Activated CD4-positive, alpha-beta memory T cell treated with anti-CD3 and anti-CD28 coated beads, Interleukin-2, amount 10 ng/mL, durations not matched to agents 7 days and 5 days (primary cell): ENCODE results near the gene NAGK. TPM values are rescaled to one million over a fixed set of nuclear protein-coding genes. Genes with fewer than 3 reads are reported as not detected.
"Not testable (repeated sequence)": the region's sequence is repeated elsewhere in the genome, so short reads cannot be mapped to it uniquely, and the experiment has no call there.

Experiments
- CTCF ChIA-PET: fragments of 350-600 bp; sonication (Branson Sonifier 250); formaldehyde crosslinking; loops from one replicate; lab custom pipeline; 2021; ENCODE audit warnings: antibody characterized with exemption, inconsistent platforms; lab: Charles Lee
- POLR2A ChIA-PET: fragments of 350-600 bp; sonication (Branson Sonifier 250); formaldehyde crosslinking; loops from one replicate; lab custom pipeline; 2021; ENCODE audit warnings: antibody characterized with exemption; lab: Charles Lee
- DNase-seq: peaks from one replicate; pipeline ENCODE4 v3.0.0-alpha.2; 2020
- H3K27ac Mint-ChIP-seq: one replicate; pipeline ENCODE4 v1.8.0; 2021; ENCODE audit warnings: mild to moderate bottlenecking, mixed read lengths
- H3K27me3 Mint-ChIP-seq: one replicate; pipeline ENCODE4 v1.8.0; 2021; ENCODE audit warnings: mixed read lengths
- H3K36me3 Mint-ChIP-seq: one replicate; pipeline ENCODE4 v1.8.0; 2021; ENCODE audit warnings: low read depth, mixed read lengths
- H3K4me1 Mint-ChIP-seq: one replicate; pipeline ENCODE4 v1.8.0; 2021; ENCODE audit warnings: mixed read lengths
- H3K4me3 Mint-ChIP-seq: one replicate; pipeline ENCODE4 v1.8.0; 2021; ENCODE audit warnings: mild to moderate bottlenecking, mixed read lengths
- H3K9me3 Mint-ChIP-seq: one replicate; pipeline ENCODE4 v1.8.0; 2021; ENCODE audit warnings: mixed read lengths
- total RNA-seq, 2 experiments: library from RNA; stranded (reverse); gene quantifications; one replicate each; pipeline ENCODE4 v1.2.3, GENCODE V29; 2021

The NAGK gene
- total RNA-seq, 2 experiments from 2014 or later, result 66.1 to 67.5 TPM

- CTCF ChIA-PET, result interaction anchor here (0.9 to 4.1 kb wide), 18 partner anchors 9 to 410 kb away, joined by 3 to 31 read pairs (median 5); partner anchors contain the start of gene NAGK
- no peak overlapping the region for H3K27ac Mint-ChIP-seq
- POLR2A ChIA-PET, result interaction anchor here (0.9 to 2.8 kb wide), 3 partner anchors 30 to 32 kb away, joined by 3 to 16 read pairs (median 5); partner anchors contain the start of genes MPHOSPH10 and NAGK
- H3K27me3 Mint-ChIP-seq, result peaks cover 4% of the 10 kb centered on the region
- H3K4me3 Mint-ChIP-seq, result no peak overlapping the region
- H3K9me3 Mint-ChIP-seq, result peaks cover under 1% of the 10 kb centered on the region
- peak; percentile 44 for DNase-seq
- no peaks in the 10 kb centered on the region for H3K36me3 Mint-ChIP-seq
- no peaks in the 10 kb centered on the region for H3K4me1 Mint-ChIP-seq
Observed at GRCh38 chr2:71100195-71100964, 31.9 kb downstream of the NAGK start.

- no peak overlapping the region for H3K27ac Mint-ChIP-seq
- ChIA-PET POLR2A (interaction anchor here (0.7 to 2.8 kb wide), 4 partner anchors 29 to 33 kb away, joined by 3 to 16 read pairs (median 4); partner anchors contain the start of genes MPHOSPH10 and NAGK), CTCF (interaction anchor here (0.6 to 4.1 kb wide), 8 partner anchors 9 to 903 kb away, joined by 3 to 31 read pairs (median 4); no protein-coding TSS in a partner anchor)
- H3K27me3 Mint-ChIP-seq, result peaks cover 4% of the 10 kb centered on the region
- H3K4me3 Mint-ChIP-seq, result no peak overlapping the region
- H3K9me3 Mint-ChIP-seq, result peaks cover 3% of the 10 kb centered on the region
- H3K36me3 Mint-ChIP-seq, result no peaks in the 10 kb centered on the region
- no peaks in the 10 kb centered on the region for H3K4me1 Mint-ChIP-seq
- no peak for DNase-seq
Observed at GRCh38 chr2:71101656-71102055, 33.2 kb downstream of the NAGK start.

GRCh38 chr2:71102981-71103681, 34.7 kb downstream of the NAGK start:
- H3K4me3 Mint-ChIP-seq, result no peak overlapping the region
- peaks cover 4% of the 10 kb centered on the region for H3K27me3 Mint-ChIP-seq
- no peaks in the 10 kb centered on the region for H3K4me1 Mint-ChIP-seq
- CTCF ChIA-PET, result interaction anchor here (1.1 kb wide), 1 partner anchor 196 kb away, joined by 3 read pairs; no protein-coding TSS in a partner anchor
- no peak for DNase-seq
- H3K36me3 Mint-ChIP-seq, result peaks cover 4% of the 10 kb centered on the region
- peaks cover 3% of the 10 kb centered on the region for H3K9me3 Mint-ChIP-seq
- no peak overlapping the region for H3K27ac Mint-ChIP-seq
- POLR2A ChIA-PET, result interaction anchor here (1.2 kb wide), 1 partner anchor 35 kb away, joined by 6 read pairs; the partner anchor contains the start of gene NAGK

GRCh38 chr2:71103809-71104208, 35.4 kb downstream of the NAGK start:
- Mint-ChIP-seq H3K27ac (no peak overlapping the region), H3K9me3 (peaks cover 3% of the 10 kb centered on the region), H3K4me3 (no peak overlapping the region), H3K36me3 (peaks cover 10% of the 10 kb centered on the region), H3K4me1 (no peaks in the 10 kb centered on the region), H3K27me3 (peaks cover 3% of the 10 kb centered on the region)
- CTCF ChIA-PET, result interaction anchor here (1.1 kb wide), 1 partner anchor 196 kb away, joined by 3 read pairs; no protein-coding TSS in a partner anchor
- no peak for DNase-seq
- POLR2A ChIA-PET, result interaction anchor here (1.2 kb wide), 1 partner anchor 36 kb away, joined by 6 read pairs; the partner anchor contains the start of gene NAGK

GRCh38 chr2:71106463-71106862, 38.0 kb downstream of the NAGK start:
- DNase-seq, H3K4me1 Mint-ChIP-seq, H3K27ac Mint-ChIP-seq, H3K27me3 Mint-ChIP-seq, POLR2A ChIA-PET, H3K9me3 Mint-ChIP-seq, H3K4me3 Mint-ChIP-seq: not testable (repeated sequence)
- peaks cover 19% of the 10 kb centered on the region for H3K36me3 Mint-ChIP-seq
- CTCF ChIA-PET, result interaction anchor here (0.6 kb wide), 1 partner anchor 9 kb away, joined by 3 read pairs; no protein-coding TSS in a partner anchor

- ChIA-PET CTCF (no interaction called here), POLR2A (no interaction called here)
Observed at GRCh38 chr2:71108091-71108490, 39.6 kb downstream of the NAGK start.

GRCh38 chr2:71113843-71114242, 45.4 kb downstream of the NAGK start:
- Mint-ChIP-seq H3K4me1 (peaks cover 4% of the 10 kb centered on the region), H3K4me3 (no peak overlapping the region), H3K9me3 (no peaks in the 10 kb centered on the region), H3K27ac (no peak overlapping the region), H3K27me3 (no peaks in the 10 kb centered on the region), H3K36me3 (peaks cover 28% of the 10 kb centered on the region)
- CTCF ChIA-PET, result interaction anchor here (0.9 to 3.3 kb wide), 2 partner anchors 13 to 17 kb away, joined by 3 to 14 read pairs; partner anchors contain the start of gene MPHOSPH10
- no peak for DNase-seq
- POLR2A ChIA-PET, result no interaction called here

More at GRCh38 chr2:71108091-71108490, 39.6 kb downstream of the NAGK start:
- no peak for DNase-seq
- H3K9me3 Mint-ChIP-seq, result peaks cover 3% of the 10 kb centered on the region
- H3K27ac Mint-ChIP-seq, result no peak overlapping the region
- no peaks in the 10 kb centered on the region for H3K27me3 Mint-ChIP-seq
- no peak overlapping the region for H3K4me3 Mint-ChIP-seq
- peaks cover 23% of the 10 kb centered on the region for H3K36me3 Mint-ChIP-seq
- peaks cover 4% of the 10 kb centered on the region for H3K4me1 Mint-ChIP-seq

- CTCF ChIA-PET, result interaction anchor here (0.9 to 1.6 kb wide), 3 partner anchors 16 to 46 kb away, joined by 3 to 8 read pairs (median 3); no protein-coding TSS in a partner anchor
- H3K27ac Mint-ChIP-seq, result no peak overlapping the region
Observed at GRCh38 chr2:71117063-71117462, 48.6 kb downstream of the NAGK start.

GRCh38 chr2:71120195-71120594, 51.7 kb downstream of the NAGK start:
- Mint-ChIP-seq H3K27me3 (no peaks in the 10 kb centered on the region), H3K9me3 (no peaks in the 10 kb centered on the region), H3K27ac (no peak overlapping the region), H3K4me3 (no peak overlapping the region), H3K4me1 (no peaks in the 10 kb centered on the region), H3K36me3 (peaks cover 31% of the 10 kb centered on the region)
- ChIA-PET POLR2A (interaction anchor here (1.1 to 2.7 kb wide), 2 partner anchors 9 to 10 kb away, joined by 3 to 12 read pairs; partner anchors contain the start of genes MCEE and MPHOSPH10), CTCF (interaction anchor here (1.9 kb wide), 1 partner anchor 20 kb away, joined by 7 read pairs; no protein-coding TSS in a partner anchor)
- no peak for DNase-seq

More at GRCh38 chr2:71117063-71117462, 48.6 kb downstream of the NAGK start:
- no peak overlapping the region for H3K4me3 Mint-ChIP-seq
- no peak for DNase-seq
- POLR2A ChIA-PET, result interaction anchor here (1.1 kb wide), 1 partner anchor 13 kb away, joined by 3 read pairs; the partner anchor contains the start of genes MCEE and MPHOSPH10
- no peaks in the 10 kb centered on the region for H3K9me3 Mint-ChIP-seq
- H3K36me3 Mint-ChIP-seq, result peaks cover 32% of the 10 kb centered on the region
- no peaks in the 10 kb centered on the region for H3K27me3 Mint-ChIP-seq
- peaks cover 4% of the 10 kb centered on the region for H3K4me1 Mint-ChIP-seq

- Mint-ChIP-seq H3K36me3 (peaks cover 31% of the 10 kb centered on the region), H3K9me3 (no peaks in the 10 kb centered on the region), H3K4me3 (no peak overlapping the region), H3K27ac (no peak overlapping the region), H3K27me3 (no peaks in the 10 kb centered on the region), H3K4me1 (no peaks in the 10 kb centered on the region)
- POLR2A ChIA-PET, result interaction anchor here (1.1 to 2.7 kb wide), 3 partner anchors 9 to 53 kb away, joined by 4 to 12 read pairs (median 5); partner anchors contain the start of genes MCEE, MPHOSPH10 and NAGK
- DNase-seq, result no peak
- CTCF ChIA-PET, result interaction anchor here (0.6 to 1.9 kb wide), 2 partner anchors 21 to 125 kb away, joined by 3 to 7 read pairs; no protein-coding TSS in a partner anchor
Observed at GRCh38 chr2:71121479-71121878, 53.0 kb downstream of the NAGK start.

GRCh38 chr2:71122387-71123298, 54.2 kb downstream of the NAGK start:
- Mint-ChIP-seq H3K27ac (no peak overlapping the region), H3K9me3 (no peaks in the 10 kb centered on the region), H3K36me3 (peaks cover 30% of the 10 kb centered on the region), H3K27me3 (no peaks in the 10 kb centered on the region), H3K4me3 (no peak overlapping the region), H3K4me1 (peaks cover 4% of the 10 kb centered on the region)
- ChIA-PET POLR2A (interaction anchor here (1.7 kb wide), 1 partner anchor 54 kb away, joined by 5 read pairs; the partner anchor contains the start of gene NAGK), CTCF (no interaction called here)
- DNase-seq, result no peak
